T-helper 1 cell treated with Interleukin-12 subunit alpha and Interleukin-12 subunit beta and Interleukin-4 antibody, amounts not matched to agents 30 ng/mL and 1 ng/mL, for 36 hours (primary cell): ENCODE data around the gene NUP62. TPM values are rescaled to one million over a fixed set of nuclear protein-coding genes. Genes with fewer than 3 reads are reported as not detected.

Source experiments
- intact Hi-C: fragments of 100-400 bp; cut with micrococcal nuclease; formaldehyde crosslinking; loops from one replicate; pipeline ENCODE4 v1.15.1; 2024
- total RNA-seq: library from RNA; stranded (reverse); gene quantifications from 2 replicates; pipeline ENCODE4 v1.2.3, GENCODE V29; 2022

Gene NUP62
- total RNA-seq, 1 donor from 2014 or later, result 155 TPM

GRCh38 chr19:49870309-49870901 is 58.9 kb downstream of the NUP62 start:
- intact Hi-C loops, result loop anchor here (10.0 kb wide), 1 partner anchor 934 kb away; no protein-coding TSS in a partner anchor

- intact Hi-C loops, result loop anchor here (1.0 to 10.0 kb wide), 16 partner anchors 8 to 1622 kb away; partner anchors contain the start of genes AKT1S1, KCNC3, MED25 and NR1H2
These were observed 59.6 kb downstream of the NUP62 start for GRCh38 chr19:49869484-49870308.

- intact Hi-C loops, result loop anchor here (1.0 to 5.0 kb wide), 15 partner anchors 8 to 1622 kb away; partner anchors contain the start of genes AKT1S1, KCNC3, MED25 and NR1H2
These were observed 60.3 kb downstream of the NUP62 start for GRCh38 chr19:49869009-49869483.

GRCh38 chr19:49866933-49867782 is 62.1 kb downstream of the NUP62 start, which contains the start of gene PNKP:
TSS of gene PNKP (minus strand) at chr19:49867576. CDS start at chr19:49867204, 372 bp downstream.
- intact Hi-C loops, result loop anchor here (1.0 to 5.0 kb wide), 7 partner anchors 23 to 1620 kb away; partner anchors contain the start of genes FUZ, KCNC3, RRAS and SNRNP70

GRCh38 chr19:49864890-49865289 is 64.4 kb downstream of the NUP62 start:
- intact Hi-C loops, result loop anchor here (5.0 kb wide), 4 partner anchors 462 to 1618 kb away; partner anchors contain the start of genes KCNC3 and SNRNP70

- intact Hi-C loops, result no loop called here
These were observed 65.4 kb downstream of the NUP62 start for GRCh38 chr19:49863935-49864320.

GRCh38 chr19:49863254-49863934 is 65.9 kb downstream of the NUP62 start:
- intact Hi-C loops, result no loop called here

GRCh38 chr19:49862391-49863253 is 66.7 kb downstream of the NUP62 start:
- intact Hi-C loops, result no loop called here

GRCh38 chr19:49861541-49862378 is 67.5 kb downstream of the NUP62 start:
- intact Hi-C loops, result no loop called here

- intact Hi-C loops, result no loop called here
These were observed 68.2 kb downstream of the NUP62 start for GRCh38 chr19:49861107-49861506.

GRCh38 chr19:49860336-49861102 is 68.8 kb downstream of the NUP62 start:
- intact Hi-C loops, result no loop called here

GRCh38 chr19:49859682-49860335 is 69.5 kb downstream of the NUP62 start:
- intact Hi-C loops, result no loop called here

GRCh38 chr19:49858088-49858985 is 71.0 kb downstream of the NUP62 start:
- intact Hi-C loops, result no loop called here

GRCh38 chr19:49857838-49858087 is 71.5 kb downstream of the NUP62 start:
- intact Hi-C loops, result no loop called here

GRCh38 chr19:49857061-49857837 is 72.1 kb downstream of the NUP62 start:
- intact Hi-C loops, result no loop called here
